ENCODE data around the gene C5. TPM values are rescaled to one million over a fixed set of nuclear protein-coding genes. Genes with fewer than 3 reads are reported as not detected.

The C5 gene
- total and polyA plus RNA-seq, 2 experiments from 2014 or later, result 0.31 TPM; not detected in 1

GRCh38 chr9:120966013-120966369 is 84.1 kb downstream of the C5 start (continued):
- TF ChIP-seq ZNF462 (CRISPR knock-in tag; IDR thresholded peaks at IDR 0.05), result no peak
- no peak for TF ChIP-seq NANOG (IDR thresholded peaks at IDR 0.05; ENCODE audit: borderline replicate concordance)
- no peak for TF ChIP-seq EZH2phosphoT487 (IDR thresholded peaks at IDR 0.05; ENCODE audit: unreplicated experiment)
- no peak for TF ChIP-seq POLR2AphosphoS5 (IDR thresholded peaks at IDR 0.05; ENCODE audit: low read depth)
- no peak for TF ChIP-seq JUNB (IDR thresholded peaks at IDR 0.05; ENCODE audit: unreplicated experiment)
- TF ChIP-seq ZNF114 (CRISPR knock-in tag; IDR thresholded peaks at IDR 0.05), result no peak
- TF ChIP-seq EZH2 (IDR thresholded peaks at IDR 0.05; ENCODE audit: low read depth, unreplicated experiment), result no peak

GRCh38 chr9:120965344-120966012 is 84.6 kb downstream of the C5 start:
- no peak overlapping the region for H3K4me3 ChIP-seq
- H3K9me2 ChIP-seq (ENCODE audit: insufficient read depth), result no peaks in the 10 kb centered on the region
- Mint-ChIP-seq H3K4me1 (peaks cover 27% of the 10 kb centered on the region), H3K27me3 (ENCODE audit: insufficient read depth, low read depth, poor library complexity) (no peaks in the 10 kb centered on the region), H3K9me3 (no peaks in the 10 kb centered on the region), H3K4me3 (no peak overlapping the region; the same call in 2 of the 3 replicates), H3K36me3 (ENCODE audit: low read depth) (no peaks in the 10 kb centered on the region), H3K27ac (no peak overlapping the region)
- no peaks in the 10 kb centered on the region for H3K27me3 ChIP-seq (ENCODE audit: insufficient read depth)
- H3K27ac ChIP-seq (ENCODE audit: low read depth), result no peak overlapping the region
- H3K79me2 ChIP-seq (replicated peaks; ENCODE audit: insufficient read depth), result no peaks in the 10 kb centered on the region
- peaks cover 24% of the 10 kb centered on the region for H3K4me1 ChIP-seq (ENCODE audit: insufficient read depth)
- H3K36me3 ChIP-seq (ENCODE audit: insufficient read depth), result no peaks in the 10 kb centered on the region
- DNase-seq (ENCODE audit: low spot score), result peak; percentile 90
- no peaks in the 10 kb centered on the region for H4K20me1 ChIP-seq (replicated peaks; ENCODE audit: insufficient read depth)
- no peak overlapping the region for H2AFZ ChIP-seq
- no peaks in the 10 kb centered on the region for H3F3A ChIP-seq (replicated peaks; ENCODE audit: low read depth)
- peak; percentile 88 for ATAC-seq
- H3K4me2 ChIP-seq, result peak overlapping the region; percentile 45; the same call in 1 of the 2 replicates
- no peak for TF ChIP-seq NANOG (IDR thresholded peaks at IDR 0.05; ENCODE audit: borderline replicate concordance)
- no peak for TF ChIP-seq POLR2AphosphoS5 (IDR thresholded peaks at IDR 0.05; ENCODE audit: low read depth)
- TF ChIP-seq REST (IDR thresholded peaks at IDR 0.05; ENCODE audit: unreplicated experiment), result no peak

Measured in GM23338 (cell line).